Muscle layer of duodenum (tissue), 2 donors: ENCODE data around the gene PDSS2.
"Not testable (repeated sequence)": the region's sequence is repeated elsewhere in the genome, so short reads cannot be mapped to it uniquely, and the experiment has no call there.

Experiments used
- H3K27ac ChIP-seq: one replicate; pipeline ENCODE4 v1.7.0; 2013; ENCODE audit warnings: mild to moderate bottlenecking, low read length
- H3K27me3 ChIP-seq: one replicate; pipeline ENCODE4 v1.7.0; 2013; ENCODE audit warnings: low read depth, mild to moderate bottlenecking, control low read depth, low read length
- H3K36me3 ChIP-seq, 2 donors: one replicate each; pipeline ENCODE4 v1.7.0; 2013; ENCODE audit warnings: low read length in 2 of 2, control low read depth in 1 of 2, mild to moderate bottlenecking in 1 of 2; ENCODE audit not compliant: insufficient read depth in 2 of 2, control insufficient read depth in 1 of 2
- H3K4me1 ChIP-seq, 2 donors: one replicate each; pipeline ENCODE4 v1.7.0; 2013; ENCODE audit warnings: low read length in 2 of 2, mild to moderate bottlenecking in 2 of 2, control low read depth in 1 of 2, moderate library complexity in 1 of 2; ENCODE audit not compliant: insufficient read depth in 2 of 2, control insufficient read depth in 1 of 2
- H3K4me3 ChIP-seq, 2 donors: one replicate each; pipeline ENCODE4 v1.7.0; 2013; ENCODE audit warnings: low read length in 2 of 2, low read depth in 1 of 2, mild to moderate bottlenecking in 1 of 2
- H3K9me3 ChIP-seq, 2 donors: one replicate each; pipeline ENCODE4 v1.7.0; 2013; ENCODE audit warnings: low read length in 2 of 2, control low read depth in 1 of 2, mild to moderate bottlenecking in 1 of 2; ENCODE audit not compliant: control insufficient read depth in 1 of 2
- donor health status: healthy.

The PDSS2 gene

GRCh38 chr6:107490566-107491137, 31.3 kb upstream of the PDSS2 start:
- Histone ChIP-seq H3K27ac (peak overlapping the region; percentile 63), H3K27me3 (peaks cover 27% of the 10 kb centered on the region), H3K9me3 (no peaks in the 10 kb centered on the region), H3K4me1 (peaks cover 0 to 31% of the 10 kb centered on the region in 2 donors), H3K4me3 (peak overlapping the region; percentile 82 to 83), H3K36me3 (no peaks in the 10 kb centered on the region)

- Histone ChIP-seq H3K27me3 (peaks cover 27% of the 10 kb centered on the region), H3K27ac (peak within 1 kb of the TSS; percentile 63), H3K9me3 (no peaks in the 10 kb centered on the region), H3K4me3 (peak within 1 kb of the TSS; percentile 82 to 92), H3K4me1 (peaks cover 0 to 31% of the 10 kb centered on the region in 2 donors), H3K36me3 (no peaks in the 10 kb centered on the region)
Measured at GRCh38 chr6:107489636-107490565, 30.5 kb upstream of the PDSS2 start, which contains the start of gene SOBP. Gene SOBP, plus strand, starts transcription at chr6:107490117. Its CDS starts 500 bp downstream, at chr6:107490617.

GRCh38 chr6:107488875-107489635, 29.7 kb upstream of the PDSS2 start:
- H3K4me3 ChIP-seq = peak overlapping the region; percentile 79 to 92

GRCh38 chr6:107488174-107488874, 29.0 kb upstream of the PDSS2 start:
- Histone ChIP-seq H3K4me1 (peaks cover 0 to 31% of the 10 kb centered on the region in 2 donors), H3K27me3 (peaks cover 27% of the 10 kb centered on the region), H3K4me3 (peak overlapping the region; percentile 79 to 92), H3K27ac (no peak overlapping the region), H3K9me3 (no peaks in the 10 kb centered on the region), H3K36me3 (no peaks in the 10 kb centered on the region)

More at GRCh38 chr6:107488875-107489635, 29.7 kb upstream of the PDSS2 start:
- Histone ChIP-seq H3K9me3 (no peaks in the 10 kb centered on the region), H3K27ac (no peak overlapping the region), H3K27me3 (peaks cover 27% of the 10 kb centered on the region), H3K36me3 (no peaks in the 10 kb centered on the region), H3K4me1 (peaks cover 0 to 31% of the 10 kb centered on the region in 2 donors)

GRCh38 chr6:107485157-107485556, 25.8 kb upstream of the PDSS2 start:
- no peaks in the 10 kb centered on the region for H3K9me3 ChIP-seq
- no peak overlapping the region for H3K27ac ChIP-seq
- peaks cover 0 to 17% of the 10 kb centered on the region in 2 donors for H3K4me1 ChIP-seq
- H3K27me3 ChIP-seq = peaks cover 18% of the 10 kb centered on the region
- H3K36me3 ChIP-seq = no peaks in the 10 kb centered on the region
- H3K4me3 ChIP-seq = no peak overlapping the region

GRCh38 chr6:107479089-107479690, 19.8 kb upstream of the PDSS2 start:
- H3K4me1 ChIP-seq = no peaks in the 10 kb centered on the region
- no peak overlapping the region for H3K4me3 ChIP-seq
- no peaks in the 10 kb centered on the region for H3K9me3 ChIP-seq
- no peaks in the 10 kb centered on the region for H3K27me3 ChIP-seq
- H3K27ac ChIP-seq = no peak overlapping the region
- no peaks in the 10 kb centered on the region for H3K36me3 ChIP-seq

GRCh38 chr6:107475826-107476225, 16.5 kb upstream of the PDSS2 start:
- H3K9me3 ChIP-seq, H3K27ac ChIP-seq, H3K4me3 ChIP-seq, H3K36me3 ChIP-seq, H3K4me1 ChIP-seq, H3K27me3 ChIP-seq: not testable (repeated sequence)

- H3K4me3 ChIP-seq, H3K9me3 ChIP-seq, H3K4me1 ChIP-seq, H3K27ac ChIP-seq, H3K27me3 ChIP-seq, H3K36me3 ChIP-seq: not testable (repeated sequence)
Measured at GRCh38 chr6:107475360-107475759, 16.0 kb upstream of the PDSS2 start.

- H3K9me3 ChIP-seq = no peaks in the 10 kb centered on the region
Measured at GRCh38 chr6:107473660-107474059, 14.3 kb upstream of the PDSS2 start.

GRCh38 chr6:107470364-107470763, 11.0 kb upstream of the PDSS2 start:
- H3K27ac ChIP-seq = no peak overlapping the region
- no peaks in the 10 kb centered on the region for H3K9me3 ChIP-seq
- no peaks in the 10 kb centered on the region for H3K36me3 ChIP-seq
- no peak overlapping the region for H3K4me3 ChIP-seq
- H3K27me3 ChIP-seq = no peaks in the 10 kb centered on the region
- no peaks in the 10 kb centered on the region for H3K4me1 ChIP-seq

More at GRCh38 chr6:107473660-107474059, 14.3 kb upstream of the PDSS2 start:
- H3K27ac ChIP-seq = no peak overlapping the region
- no peaks in the 10 kb centered on the region for H3K36me3 ChIP-seq
- H3K4me3 ChIP-seq = no peak overlapping the region
- H3K27me3 ChIP-seq = no peaks in the 10 kb centered on the region
- no peaks in the 10 kb centered on the region for H3K4me1 ChIP-seq
